Smooth muscle cell of the brain vasculature (primary cell): ENCODE data around the gene ENTPD2.
"Not testable (repeated sequence)": the region's sequence is repeated elsewhere in the genome, so short reads cannot be mapped to it uniquely, and the experiment has no call there.

Experiments
- DNase-seq: peaks from one replicate; pipeline ENCODE4 v3.0.0-alpha.2; 2012; ENCODE audit warnings: low read depth, low spot score

ENTPD2 gene

DNA sequence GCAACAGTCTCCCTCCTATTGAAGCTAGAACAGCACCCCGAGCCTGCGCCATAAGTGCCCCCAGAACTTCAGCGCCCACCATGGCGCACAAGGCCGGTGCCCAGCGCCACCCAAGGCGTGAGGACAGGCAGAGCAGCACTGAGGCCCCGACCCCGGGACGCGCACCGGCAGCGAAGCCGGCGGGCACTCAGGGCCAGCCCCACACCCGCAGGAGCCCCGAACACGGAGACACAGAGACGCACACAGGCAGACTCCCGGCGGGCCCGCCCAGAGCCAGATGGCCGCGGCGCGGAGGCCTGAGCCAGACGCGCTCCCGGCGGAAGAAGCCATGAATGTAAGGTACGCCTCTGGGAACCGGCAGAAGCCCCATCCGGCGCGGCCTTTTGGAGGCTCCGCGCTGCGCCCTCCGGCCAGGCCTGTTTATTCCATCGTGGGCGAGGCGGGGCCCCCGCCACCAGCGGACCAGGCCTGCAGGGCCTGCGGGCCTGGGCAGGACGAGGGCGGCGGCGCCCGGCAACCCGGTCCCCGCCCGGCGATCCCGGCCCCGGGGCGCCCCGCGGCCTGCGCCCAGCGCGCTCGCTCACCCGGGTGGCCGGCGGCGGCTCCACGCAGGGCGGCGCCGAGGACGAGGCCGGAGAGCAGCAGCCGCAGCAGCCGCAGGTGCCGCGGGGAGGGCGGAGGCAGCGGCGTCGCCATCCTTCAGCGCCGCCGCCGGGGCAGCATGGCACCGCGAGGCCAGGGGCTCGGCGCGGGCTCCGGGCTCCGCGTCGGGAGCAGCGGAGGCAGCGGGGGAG is 8.4 kb downstream of the ENTPD2 start:
- no peak for DNase-seq

DNA sequence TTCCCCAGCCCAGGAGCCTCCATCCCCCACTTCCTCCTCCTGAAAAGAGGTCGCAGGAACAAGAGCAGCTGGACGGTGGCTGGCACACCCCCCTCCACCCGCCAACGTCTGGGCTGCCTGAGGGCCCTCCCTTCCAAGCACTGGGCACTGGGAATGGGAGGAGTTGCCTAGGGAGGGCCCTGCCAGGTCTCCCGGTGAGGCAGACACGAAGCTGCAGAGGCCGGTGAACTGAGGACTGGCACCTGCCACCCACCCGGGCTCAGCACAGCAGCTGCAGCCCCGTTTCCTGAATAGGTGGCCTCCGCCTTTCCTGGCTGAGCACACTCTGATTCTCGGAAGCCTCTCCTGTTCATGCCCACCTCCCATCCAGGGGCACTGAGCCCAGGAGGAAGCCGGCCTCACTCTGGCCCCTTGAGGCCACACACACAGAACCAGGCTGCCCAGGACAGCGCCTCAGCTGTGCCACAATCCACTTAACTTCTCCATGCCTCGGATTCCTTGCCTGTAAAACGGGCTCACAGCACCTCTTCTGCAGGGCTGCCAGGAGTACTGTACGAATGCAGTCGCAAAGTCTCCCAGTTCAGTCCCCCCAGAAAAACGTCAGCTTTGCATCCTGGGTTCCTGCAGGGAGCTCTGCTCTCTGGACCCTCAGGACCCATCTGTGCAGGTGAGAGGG is 9.2 kb downstream of the ENTPD2 start:
- DNase-seq = no peak

DNA sequence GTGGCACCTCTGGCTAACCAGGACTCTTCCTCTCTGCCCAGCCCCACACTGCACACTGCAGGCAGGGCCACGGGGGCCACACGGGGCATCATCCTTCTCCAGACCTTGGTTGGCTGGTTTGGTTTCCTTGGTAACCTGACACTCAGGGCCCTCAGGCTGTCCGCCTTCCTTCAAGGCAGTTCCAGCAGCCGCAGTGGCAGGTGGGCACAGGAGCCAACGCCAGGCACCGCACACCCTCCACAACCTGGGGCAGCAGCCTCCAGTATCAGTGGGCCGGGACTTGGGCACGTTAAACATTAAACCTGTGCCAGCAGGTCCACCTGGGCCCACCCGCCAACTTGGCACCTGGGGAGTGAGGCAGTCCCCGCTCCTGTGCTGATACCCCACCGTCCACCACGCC is 9.8 kb downstream of the ENTPD2 start:
- DNase-seq = no peak

DNA sequence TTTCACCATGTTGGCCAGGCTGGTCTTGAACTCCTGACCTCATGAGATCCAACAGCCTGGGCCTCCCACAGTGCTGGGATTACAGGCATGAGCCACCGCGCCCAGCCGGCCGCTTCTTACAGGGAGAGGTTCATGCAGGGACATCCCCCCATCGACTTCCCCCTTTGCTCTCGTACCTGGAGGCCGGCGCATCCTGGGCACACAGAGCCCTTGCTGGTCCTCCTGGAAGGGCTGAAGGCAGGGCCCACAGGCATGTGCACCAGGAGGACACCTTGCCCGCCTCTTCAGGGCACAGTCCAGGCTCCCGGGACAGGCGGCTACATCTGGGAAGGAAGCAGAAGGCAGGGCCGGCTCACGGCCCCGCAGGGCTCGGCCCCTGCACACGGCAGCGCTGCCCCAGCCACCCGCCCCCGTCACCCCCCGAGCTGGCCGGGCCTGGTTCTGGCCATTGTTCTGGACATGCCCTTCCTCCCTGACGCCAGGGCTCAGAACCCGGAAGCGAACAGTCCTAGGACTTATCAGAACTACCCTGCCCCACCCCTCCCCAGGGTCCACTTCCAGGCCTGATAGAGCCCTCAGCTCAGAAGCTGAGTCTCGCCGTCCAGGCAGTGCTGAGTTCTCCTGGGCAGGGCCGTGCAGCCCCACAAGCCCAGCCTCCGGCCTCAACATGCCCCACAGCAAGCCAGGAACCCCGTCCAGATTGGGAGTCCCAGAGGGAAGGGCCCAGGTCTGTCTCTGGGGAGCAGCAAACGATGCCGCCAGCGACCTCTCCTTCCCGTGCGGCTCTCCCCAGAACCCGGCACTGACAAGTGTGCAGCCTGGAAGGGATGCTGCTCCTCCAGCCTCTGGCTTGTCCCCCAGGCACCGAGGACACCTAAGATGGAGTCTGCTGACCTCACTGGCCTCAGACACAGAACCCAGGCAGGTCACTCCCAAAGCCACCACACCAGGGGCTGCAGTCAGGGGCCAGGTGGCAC is 10.8 kb downstream of the ENTPD2 start:
- no peak for DNase-seq

DNA sequence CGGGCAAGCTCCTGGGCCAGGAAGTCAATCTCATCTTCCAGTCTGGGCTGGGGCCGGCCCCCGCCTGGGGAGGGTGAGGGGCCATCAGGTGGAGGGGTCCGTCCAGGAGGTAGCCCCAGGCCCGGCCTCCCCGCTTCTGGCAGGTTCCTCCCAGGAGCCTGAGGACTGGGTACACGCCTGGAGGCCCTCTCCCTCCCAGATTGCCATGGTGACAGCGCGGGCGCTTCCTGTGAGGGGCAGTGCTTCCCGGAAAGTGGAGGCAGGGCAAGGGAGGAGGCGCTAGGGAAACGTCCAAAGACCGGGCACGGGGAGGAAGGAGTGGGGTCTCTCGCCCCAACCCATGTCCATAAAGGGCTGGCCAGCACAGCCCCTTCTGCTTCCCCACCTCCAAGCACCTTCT is 12.7 kb downstream of the ENTPD2 start:
- no peak for DNase-seq

DNA sequence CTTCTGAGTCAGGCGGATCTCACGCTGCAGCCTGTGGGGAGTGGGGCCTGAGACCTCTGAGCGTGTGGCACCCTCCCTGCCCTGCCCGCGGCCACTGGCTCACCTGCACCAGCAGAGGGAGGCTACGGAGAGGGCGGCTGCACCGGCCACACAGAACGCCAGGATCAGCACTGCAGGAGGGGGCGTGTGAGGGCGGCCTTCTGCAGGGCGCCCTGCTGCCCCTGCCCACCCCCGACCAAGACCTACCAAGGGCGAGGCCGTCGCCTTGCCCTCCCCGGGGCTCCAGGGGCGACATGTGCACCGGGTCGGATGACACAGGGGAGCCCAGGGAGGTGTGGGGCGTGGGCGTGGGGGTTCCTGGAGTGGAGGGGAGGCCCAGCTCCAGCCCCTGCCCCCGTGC is 13.3 kb downstream of the ENTPD2 start:
- DNase-seq = no peak

DNA sequence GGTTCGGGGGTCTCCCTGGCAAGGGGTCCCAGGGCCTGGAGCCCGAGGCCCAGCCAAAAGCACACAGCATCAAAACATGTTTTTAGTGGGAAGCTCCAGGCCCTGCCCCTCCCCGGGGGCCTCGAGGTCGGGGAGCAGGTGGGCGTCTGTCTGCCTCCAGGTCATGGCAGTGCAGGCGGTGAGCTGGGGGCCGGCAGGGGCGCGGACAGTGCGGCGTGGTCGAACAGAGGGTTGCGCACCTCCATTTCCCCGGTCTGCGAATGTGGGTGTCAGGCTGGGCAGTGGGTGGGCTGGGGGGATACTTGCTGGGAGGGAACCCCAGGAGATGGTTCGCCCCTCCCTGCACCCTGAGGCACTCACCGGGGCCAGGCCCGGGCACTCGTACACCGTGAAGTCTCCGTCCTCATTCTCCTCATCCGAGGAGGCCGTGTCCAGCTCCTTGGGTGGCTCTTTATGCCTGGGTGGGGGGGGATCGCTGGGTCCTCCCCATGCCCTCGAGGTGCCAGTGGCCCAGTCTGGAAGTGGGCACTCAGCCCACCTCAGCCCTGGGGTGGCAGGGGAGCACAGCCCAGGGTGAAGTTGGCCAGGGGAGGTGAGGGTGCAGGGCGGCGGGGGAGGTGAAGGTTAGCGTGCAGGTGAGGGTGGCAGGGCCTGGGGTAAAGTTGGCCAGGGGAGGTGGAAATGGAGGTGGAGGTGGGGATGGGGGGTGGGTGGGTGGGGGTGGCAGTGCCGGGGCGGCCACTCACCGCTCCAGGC is 14.1 kb downstream of the ENTPD2 start:
- no peak for DNase-seq

DNA sequence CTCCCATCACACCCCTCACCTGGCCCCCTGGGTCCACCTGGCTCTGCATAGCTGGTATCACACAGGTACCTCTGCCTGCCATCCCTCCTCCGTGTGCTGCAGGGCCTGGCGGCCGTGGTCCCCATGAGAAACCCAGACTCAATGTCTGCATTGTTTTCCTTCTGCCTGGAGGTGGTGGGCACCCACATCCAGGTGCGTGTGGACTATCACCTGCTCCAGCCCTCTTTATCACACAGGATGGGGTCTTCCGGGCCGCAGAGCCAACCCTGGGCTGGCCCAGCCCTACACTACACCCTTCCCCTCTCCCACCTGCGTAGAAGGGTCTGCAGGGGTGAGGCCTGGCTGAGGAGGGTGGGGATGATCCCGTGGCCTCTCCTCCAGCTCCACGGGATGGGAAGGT is 14.9 kb downstream of the ENTPD2 start:
- no peak for DNase-seq

DNA sequence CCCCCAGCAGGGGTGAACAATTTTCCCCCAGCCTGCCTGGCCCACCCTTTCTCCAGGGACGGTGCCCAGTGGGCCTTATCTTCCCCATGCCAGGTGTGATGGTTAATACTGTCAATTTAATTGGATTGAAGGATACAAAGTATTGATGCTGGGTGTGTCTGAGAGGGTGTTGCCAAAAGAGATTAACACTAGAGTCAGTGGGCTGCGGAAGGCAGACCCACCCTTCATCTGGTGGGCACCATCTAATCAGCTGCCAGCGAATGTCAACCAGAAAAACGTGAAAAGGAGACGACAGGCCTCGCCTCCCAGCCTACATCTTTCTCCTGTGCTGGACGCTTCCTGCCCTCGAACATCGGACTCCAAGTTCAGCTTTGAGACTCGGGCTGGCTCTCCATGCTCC is 16.4 kb downstream of the ENTPD2 start:
- DNase-seq = no peak

DNA sequence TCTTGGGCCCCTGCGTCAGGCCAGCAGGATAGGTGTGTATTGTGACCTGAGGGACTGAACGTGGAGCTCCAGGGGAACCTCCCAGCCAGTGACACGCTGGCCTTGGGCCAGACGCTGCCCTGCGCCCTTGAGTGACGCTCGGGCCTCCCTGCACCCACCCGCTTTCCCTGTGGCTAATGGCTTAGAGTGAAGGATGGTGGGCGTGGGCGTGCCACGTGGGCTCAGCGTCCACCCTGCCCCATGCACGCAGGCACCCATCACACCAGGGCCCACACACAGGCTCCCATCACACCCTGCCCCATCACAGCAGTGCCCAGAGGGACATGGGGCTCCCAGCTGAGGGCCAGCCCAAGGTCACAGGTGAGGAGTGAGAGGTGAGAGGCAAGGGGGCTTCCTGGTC is 16.8 kb downstream of the ENTPD2 start:
- DNase-seq = no peak

DNA sequence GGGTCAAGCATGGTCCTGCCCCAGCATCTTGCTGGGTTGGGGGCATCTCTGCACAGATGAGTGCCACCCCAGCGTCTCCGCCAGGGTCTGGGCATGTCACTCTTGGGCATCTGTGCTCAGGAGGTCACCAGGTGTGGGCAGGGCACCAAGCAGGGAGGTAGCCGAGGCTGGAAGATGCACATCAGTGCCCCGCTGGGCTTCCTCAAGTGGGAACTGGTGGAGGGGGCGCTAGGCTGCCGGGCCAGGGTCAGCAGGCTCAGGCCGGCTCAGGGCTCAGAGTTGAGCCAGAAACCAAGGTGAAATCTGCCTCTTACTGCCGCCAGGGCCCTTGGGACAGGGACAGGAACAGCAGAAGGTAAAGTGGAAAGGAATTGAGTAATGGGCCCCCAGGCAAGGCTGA is 17.9 kb downstream of the ENTPD2 start:
- DNase-seq = no peak

DNA sequence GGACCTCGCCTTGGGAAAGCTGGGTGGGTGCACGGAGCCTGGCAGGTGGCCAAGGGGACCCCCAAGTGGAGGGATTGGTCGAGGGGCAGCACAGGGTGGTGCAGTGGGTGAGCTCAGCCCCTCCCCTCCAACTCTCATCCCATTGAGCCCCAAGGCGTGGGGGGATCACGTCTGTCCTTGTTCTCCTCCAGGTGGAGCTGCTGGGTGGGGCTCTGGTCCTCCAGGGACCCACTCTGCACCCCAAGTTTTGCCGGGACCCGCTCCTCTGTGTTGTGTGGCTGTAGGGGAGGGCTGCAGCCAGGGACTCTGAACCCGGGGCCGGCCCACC is 18.4 kb downstream of the ENTPD2 start:
- DNase-seq = no peak

DNA sequence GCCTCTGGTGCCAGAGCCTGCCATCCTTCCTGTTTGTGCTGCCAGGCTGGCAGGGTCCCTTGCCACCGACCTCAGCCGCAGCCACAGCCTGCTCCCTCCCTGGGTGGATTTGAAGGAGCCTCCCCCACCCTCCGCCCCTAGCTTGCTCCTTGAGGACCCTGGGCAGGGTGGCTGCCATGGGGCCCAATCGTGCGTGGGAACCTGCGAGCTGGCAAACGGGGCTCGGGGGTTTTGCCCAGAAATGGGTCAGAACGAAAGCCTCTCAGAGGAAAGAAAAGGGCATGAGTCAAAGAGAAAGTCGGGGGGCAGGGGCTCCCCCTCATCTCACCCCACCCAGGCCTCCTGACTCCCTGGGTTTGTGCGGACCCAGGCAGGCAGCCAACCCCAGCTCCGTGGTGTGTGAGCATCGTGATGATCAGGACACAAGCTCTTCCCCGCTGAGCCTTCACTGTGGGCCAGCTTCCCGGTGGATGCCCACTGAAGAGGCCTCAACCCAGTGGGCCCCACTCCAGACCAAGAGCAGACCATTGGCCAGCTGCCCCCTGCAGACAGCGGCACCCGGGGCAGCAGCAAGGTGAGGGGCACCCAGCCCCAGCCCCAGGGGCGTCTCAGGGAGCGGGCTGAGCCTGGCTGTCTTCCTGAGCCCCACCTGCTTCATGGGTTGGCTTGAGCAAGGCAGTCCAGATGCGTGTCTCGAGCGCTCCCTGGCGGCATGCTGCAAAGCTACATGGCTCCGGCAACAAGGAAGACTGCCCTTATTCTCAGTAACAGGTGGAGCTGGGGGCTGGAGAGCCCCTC is 19.0 kb downstream of the ENTPD2 start:
- peak; percentile 65 for DNase-seq

DNA sequence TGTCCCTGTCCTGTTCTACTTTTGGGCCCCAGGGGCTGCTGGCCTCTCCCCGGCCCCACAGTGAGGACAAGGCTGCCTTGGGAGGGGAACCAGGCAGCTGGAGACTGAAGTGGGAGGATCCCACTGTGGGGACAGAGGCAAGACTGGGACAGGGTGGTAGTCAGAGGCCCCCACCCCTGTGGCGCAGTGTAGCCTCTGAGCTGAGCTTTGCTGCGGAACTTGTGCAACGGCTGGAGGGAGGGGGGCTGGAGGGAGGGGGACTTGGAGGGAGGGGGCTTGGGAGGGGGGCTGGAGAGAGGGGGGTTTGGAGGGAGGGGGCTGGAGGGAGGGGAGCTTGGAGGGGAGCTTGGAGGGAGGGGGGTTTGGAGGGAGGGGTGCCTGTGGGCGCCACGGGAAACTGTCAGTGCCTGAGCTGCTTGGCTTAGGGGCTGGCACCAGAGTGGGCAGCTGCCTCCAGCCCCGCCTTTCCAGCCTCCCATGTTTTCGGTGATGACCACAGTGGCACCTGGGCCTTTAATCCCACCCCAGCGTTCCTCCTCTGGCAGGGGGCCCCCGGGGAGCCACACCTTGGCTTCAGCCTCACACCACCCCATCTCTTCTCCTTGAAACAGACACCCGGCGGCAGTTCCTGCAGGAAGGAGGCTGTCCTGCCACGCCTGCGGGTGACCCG is 19.7 kb downstream of the ENTPD2 start:
- DNase-seq = no peak

DNA sequence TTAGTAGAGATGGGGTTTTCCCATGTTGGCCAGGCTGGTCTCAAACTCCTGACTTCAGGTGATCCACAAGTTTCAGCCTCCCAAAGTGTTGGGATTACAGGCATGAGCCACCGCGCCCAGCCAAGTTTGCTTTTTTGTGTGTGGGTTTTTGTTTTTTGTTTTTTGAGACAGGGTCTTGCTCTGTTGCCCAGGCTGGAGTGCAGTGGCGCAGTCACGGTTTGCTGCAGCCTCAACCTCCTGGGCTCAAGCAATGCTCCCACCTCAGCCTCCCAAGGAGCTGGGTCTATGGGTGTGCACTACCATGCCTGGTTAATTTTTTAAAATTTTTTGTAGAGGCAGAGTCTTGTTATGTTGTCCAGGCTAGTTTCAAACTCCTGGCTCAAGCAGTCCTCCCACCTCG is 20.4 kb downstream of the ENTPD2 start:
- not testable (repeated sequence) for DNase-seq

DNA sequence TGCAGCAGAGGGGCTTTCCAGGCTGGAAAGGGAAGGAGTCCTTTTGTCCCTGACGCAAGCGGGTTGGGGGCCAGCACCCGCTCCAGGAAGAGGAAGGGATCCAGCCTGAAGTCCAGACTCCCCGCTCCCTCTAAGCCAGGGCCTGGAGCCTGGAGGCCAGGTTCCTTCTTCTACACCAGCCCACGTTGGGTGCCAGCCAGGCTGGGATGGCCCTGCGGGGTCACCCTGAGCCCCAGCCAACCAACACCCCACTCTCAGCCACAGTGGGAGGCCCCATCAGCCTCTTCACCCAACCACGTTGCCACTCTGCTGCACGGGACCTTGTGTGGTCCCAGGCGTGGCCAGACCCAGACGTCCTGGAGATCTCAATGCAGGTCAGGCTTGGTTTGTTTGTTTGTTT is 21.0 kb downstream of the ENTPD2 start:
- DNase-seq = no peak

DNA sequence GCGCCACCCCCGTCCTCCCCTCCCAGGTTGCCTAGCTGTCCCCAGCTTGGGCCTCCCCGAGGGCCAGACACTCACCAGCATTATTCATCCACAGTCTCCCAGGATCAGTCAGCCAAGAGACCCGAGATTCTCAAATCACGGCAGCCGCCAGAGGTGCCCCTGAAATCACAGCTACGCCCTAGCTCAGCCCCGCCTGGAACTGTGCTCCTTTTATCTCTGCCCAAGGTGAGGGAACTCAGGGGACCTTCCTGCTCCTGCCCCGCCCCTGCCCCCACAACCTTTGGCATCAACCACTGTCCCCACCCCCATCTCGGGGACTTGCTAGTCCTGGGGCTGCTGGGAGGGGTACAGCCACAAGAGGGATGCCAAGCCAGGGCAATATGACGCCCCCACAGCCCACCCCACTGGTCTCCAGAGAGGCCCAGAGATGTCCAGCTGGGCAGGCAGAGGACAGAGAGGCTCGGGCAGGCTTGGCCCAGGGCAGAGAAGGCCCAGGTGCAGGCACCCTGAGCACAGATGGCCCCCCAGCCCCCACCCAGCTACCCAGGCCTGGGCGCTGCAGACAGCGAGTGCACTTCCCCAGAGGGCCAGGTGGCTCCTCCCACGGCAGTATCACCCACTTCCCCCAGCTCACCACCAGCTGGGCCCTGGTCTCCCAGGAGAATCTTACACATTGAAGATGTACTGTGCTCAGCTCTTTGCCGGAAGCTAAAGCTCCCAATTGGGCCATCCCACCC is 21.8 kb downstream of the ENTPD2 start, which contains the start of gene FUT7:
FUT7 (minus strand) TSS at position 185 of the 737 bp plus-strand sequence; CDS start at position 88, 97 bp downstream.
- no peak for DNase-seq

DNA sequence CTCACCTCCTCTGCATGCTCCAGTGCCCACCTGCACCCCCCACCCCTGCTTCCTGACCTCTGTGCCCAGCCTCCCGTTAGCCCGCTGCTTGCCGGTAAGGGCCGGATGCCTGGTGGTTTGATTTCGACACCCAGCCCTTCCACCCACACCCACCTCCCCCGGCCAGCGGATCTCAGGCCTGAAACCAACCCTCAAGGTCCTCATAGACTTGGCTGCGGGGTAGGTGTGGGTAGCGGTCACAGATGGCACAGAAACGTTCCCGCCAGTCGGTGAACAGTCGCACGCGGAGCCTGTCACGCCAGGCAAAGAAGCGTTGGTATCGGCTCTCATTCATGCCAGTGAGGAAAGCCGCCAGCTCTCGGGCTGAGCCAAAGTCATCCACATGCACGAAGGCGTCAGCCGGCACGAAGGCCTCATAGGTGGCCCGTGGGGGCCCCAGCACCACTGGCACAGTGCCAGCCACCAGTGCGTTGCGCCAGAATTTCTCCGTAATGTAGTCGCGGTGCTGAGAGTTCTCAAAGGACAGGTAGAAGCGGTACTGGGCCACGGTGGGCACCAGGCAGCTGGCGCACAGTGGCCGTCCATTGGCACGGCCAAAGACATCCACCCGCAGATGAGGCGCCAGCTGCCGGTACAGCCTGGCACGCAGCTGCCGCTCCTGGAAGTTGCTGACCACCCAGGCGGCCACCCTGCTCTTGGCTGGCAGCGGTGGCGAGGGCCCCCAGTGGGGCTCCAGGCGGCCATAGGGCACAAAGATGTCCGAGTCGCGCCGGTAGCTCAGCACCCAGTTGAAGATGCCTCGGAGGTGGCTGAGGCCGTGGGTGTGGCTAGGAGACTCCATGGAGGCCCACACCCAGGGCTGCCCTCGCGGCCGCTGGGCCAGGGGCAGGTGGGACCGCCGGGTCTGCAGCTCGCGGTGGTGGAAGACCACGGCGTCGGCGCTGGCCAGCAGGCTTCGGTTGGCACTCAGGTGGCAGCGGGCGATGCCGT is 23.0 kb downstream of the ENTPD2 start:
- DNase-seq = no peak
